ENCODE measurements around the gene LITAF.

DNA sequence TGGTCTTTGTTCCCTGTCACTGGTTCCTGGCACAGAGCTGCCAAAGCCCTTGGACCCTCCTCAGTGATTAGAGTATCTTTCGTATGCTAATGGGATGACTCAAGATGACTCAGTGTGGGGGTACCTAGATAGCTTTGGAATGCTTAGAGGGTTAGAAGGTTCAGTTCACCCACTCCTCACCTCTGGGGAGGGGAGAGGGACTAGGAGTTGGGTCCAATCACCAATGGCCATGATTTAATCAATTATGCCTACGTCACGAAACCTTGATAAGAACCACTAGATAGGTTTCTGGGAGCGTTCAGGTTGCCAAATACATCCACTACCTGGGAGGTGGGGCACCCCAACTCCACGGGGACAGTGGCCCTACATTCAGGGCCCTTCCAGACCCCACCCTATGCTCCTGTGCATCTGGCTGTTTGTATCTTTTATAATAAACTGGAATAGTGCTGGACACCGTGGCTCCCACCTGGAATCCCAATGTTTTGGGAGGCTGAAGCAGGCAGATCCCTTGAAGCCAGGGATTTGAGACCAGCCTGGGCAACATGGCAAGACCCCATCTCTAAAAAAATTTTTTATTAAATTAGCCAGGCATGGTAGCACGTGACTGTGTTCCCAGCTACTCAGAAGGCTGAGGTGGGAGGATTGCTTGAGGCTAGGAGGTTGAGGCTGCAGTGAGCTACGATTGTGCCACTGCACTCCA is 29.2 kb upstream of the LITAF start:
- TF ChIP-seq, protein P1, sequence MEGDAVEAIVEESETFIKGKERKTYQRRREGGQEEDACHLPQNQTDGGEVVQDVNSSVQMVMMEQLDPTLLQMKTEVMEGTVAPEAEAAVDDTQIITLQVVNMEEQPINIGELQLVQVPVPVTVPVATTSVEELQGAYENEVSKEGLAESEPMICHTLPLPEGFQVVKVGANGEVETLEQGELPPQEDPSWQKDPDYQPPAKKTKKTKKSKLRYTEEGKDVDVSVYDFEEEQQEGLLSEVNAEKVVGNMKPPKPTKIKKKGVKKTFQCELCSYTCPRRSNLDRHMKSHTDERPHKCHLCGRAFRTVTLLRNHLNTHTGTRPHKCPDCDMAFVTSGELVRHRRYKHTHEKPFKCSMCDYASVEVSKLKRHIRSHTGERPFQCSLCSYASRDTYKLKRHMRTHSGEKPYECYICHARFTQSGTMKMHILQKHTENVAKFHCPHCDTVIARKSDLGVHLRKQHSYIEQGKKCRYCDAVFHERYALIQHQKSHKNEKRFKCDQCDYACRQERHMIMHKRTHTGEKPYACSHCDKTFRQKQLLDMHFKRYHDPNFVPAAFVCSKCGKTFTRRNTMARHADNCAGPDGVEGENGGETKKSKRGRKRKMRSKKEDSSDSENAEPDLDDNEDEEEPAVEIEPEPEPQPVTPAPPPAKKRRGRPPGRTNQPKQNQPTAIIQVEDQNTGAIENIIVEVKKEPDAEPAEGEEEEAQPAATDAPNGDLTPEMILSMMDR (IDR thresholded peaks at IDR 0.05 in 2 of 3, conservative IDR thresholded peaks at IDR 0.05 in 1 of 3; ENCODE audit: borderline replicate concordance in 1 of 3, insufficient read depth in 1 of 3, low read depth in 2 of 3, low read length in 2 of 3), result no peak
- TF ChIP-seq POLR2AphosphoS5 (IDR thresholded peaks at IDR 0.05; ENCODE audit: low read depth, low read length) (no peak), ZNF274 (IDR thresholded peaks at IDR 0.05; ENCODE audit: low read depth, low read length) (no peak), EZH2phosphoT487 (IDR thresholded peaks at IDR 0.05; ENCODE audit: borderline replicate concordance) (no peak), JUND (IDR thresholded peaks at IDR 0.05) (peak; percentile 32; the same call in 1 of the 2 replicates), ZFX (IDR thresholded peaks at IDR 0.05) (no peak), ELF1 (IDR thresholded peaks at IDR 0.05; ENCODE audit: borderline replicate concordance, low read depth) (no peak), CEBPB (IDR thresholded peaks at IDR 0.05; ENCODE audit: low read depth) (no peak)
- TF ChIP-seq, protein P2, sequence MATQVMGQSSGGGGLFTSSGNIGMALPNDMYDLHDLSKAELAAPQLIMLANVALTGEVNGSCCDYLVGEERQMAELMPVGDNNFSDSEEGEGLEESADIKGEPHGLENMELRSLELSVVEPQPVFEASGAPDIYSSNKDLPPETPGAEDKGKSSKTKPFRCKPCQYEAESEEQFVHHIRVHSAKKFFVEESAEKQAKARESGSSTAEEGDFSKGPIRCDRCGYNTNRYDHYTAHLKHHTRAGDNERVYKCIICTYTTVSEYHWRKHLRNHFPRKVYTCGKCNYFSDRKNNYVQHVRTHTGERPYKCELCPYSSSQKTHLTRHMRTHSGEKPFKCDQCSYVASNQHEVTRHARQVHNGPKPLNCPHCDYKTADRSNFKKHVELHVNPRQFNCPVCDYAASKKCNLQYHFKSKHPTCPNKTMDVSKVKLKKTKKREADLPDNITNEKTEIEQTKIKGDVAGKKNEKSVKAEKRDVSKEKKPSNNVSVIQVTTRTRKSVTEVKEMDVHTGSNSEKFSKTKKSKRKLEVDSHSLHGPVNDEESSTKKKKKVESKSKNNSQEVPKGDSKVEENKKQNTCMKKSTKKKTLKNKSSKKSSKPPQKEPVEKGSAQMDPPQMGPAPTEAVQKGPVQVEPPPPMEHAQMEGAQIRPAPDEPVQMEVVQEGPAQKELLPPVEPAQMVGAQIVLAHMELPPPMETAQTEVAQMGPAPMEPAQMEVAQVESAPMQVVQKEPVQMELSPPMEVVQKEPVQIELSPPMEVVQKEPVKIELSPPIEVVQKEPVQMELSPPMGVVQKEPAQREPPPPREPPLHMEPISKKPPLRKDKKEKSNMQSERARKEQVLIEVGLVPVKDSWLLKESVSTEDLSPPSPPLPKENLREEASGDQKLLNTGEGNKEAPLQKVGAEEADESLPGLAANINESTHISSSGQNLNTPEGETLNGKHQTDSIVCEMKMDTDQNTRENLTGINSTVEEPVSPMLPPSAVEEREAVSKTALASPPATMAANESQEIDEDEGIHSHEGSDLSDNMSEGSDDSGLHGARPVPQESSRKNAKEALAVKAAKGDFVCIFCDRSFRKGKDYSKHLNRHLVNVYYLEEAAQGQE (IDR thresholded peaks at IDR 0.05; ENCODE audit: low read depth), result no peak
- TF ChIP-seq, protein P3, sequence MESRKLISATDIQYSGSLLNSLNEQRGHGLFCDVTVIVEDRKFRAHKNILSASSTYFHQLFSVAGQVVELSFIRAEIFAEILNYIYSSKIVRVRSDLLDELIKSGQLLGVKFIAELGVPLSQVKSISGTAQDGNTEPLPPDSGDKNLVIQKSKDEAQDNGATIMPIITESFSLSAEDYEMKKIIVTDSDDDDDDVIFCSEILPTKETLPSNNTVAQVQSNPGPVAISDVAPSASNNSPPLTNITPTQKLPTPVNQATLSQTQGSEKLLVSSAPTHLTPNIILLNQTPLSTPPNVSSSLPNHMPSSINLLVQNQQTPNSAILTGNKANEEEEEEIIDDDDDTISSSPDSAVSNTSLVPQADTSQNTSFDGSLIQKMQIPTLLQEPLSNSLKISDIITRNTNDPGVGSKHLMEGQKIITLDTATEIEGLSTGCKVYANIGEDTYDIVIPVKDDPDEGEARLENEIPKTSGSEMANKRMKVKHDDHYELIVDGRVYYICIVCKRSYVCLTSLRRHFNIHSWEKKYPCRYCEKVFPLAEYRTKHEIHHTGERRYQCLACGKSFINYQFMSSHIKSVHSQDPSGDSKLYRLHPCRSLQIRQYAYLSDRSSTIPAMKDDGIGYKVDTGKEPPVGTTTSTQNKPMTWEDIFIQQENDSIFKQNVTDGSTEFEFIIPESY (IDR thresholded peaks at IDR 0.05; ENCODE audit: extremely low read depth, insufficient replicate concordance, low read length), result no peak

Data from HCT116 (cell line).